Right lobe of liver (tissue), 6 donors: Measurements from ENCODE around the gene RELCH. TPM values are rescaled to one million over a fixed set of nuclear protein-coding genes. Genes with fewer than 3 reads are reported as not detected.
A peak's percentile ranks its signal among the peaks of the same experiment; 100 is the strongest.

Experiments
- ATAC-seq, 4 donors: fragments of 200-7000 bp; cut with Tn5 transposase; one replicate each; pipeline ENCODE4 v1.9.1; 2020; ENCODE audit warnings: mild to moderate bottlenecking in 4 of 4, moderate library complexity in 4 of 4
- DNase-seq, 3 donors: peaks; one replicate each; pipeline ENCODE4 v3.0.0-alpha.2; 2020
- H3K27ac ChIP-seq, 3 donors: fragments of 200-600 bp; one replicate each; pipeline ENCODE4 v1.8.0; 2022
- H3K27me3 ChIP-seq, 2 donors: fragments of 200-600 bp; one replicate each; pipeline ENCODE4 v1.8.0; 2022
- H3K36me3 ChIP-seq, 4 donors: fragments of 200-600 bp; sonication (generic) in 1 of 4; one replicate each; pipeline versions ENCODE4 v1.5.1 to v1.8.0; 2017 to 2022; ENCODE audit warnings: control low read depth in 1 of 4
- H3K4me1 ChIP-seq, 4 donors: fragments of 200-600 bp; sonication (generic) in 1 of 4; one replicate each; pipeline versions ENCODE4 v1.5.1 to v1.8.0; 2017 to 2022; ENCODE audit warnings: control low read depth in 1 of 4
- H3K4me3 ChIP-seq, 3 donors: fragments of 200-600 bp; one replicate each; pipeline ENCODE4 v1.8.0; 2022
- H3K9me3 ChIP-seq, 4 donors: fragments of 200-600 bp; sonication (generic) in 1 of 4; one replicate each; pipeline versions ENCODE4 v1.5.1 to v1.8.0; 2017 to 2022; ENCODE audit warnings: control low read depth in 1 of 4
- CTCF ChIP-seq, 4 donors: fragments of 200-600 bp in 3 of 4; fragments of 450-650 bp in 1 of 4; IDR thresholded peaks; one replicate each; pipeline versions ENCODE4 v1.5.1 to v1.8.0; 2016 to 2022; ENCODE audit warnings: antibody characterized with exemption in 4 of 4, mild to moderate bottlenecking in 2 of 4
- POLR2A ChIP-seq: fragments of 450-650 bp; IDR thresholded peaks from one replicate; pipeline ENCODE4 v1.6.1; 2017; ENCODE audit warnings: antibody characterized with exemption, mild to moderate bottlenecking
- WGBS: methylation state at CpG from one replicate; pipeline ENCODE4 v1.1.6; 2018; ENCODE audit warnings: low coverage, low lambda C conversion rate; ENCODE audit not compliant: insufficient coverage; ENCODE audit errors: missing lambda C conversion rate; 5-methylcytosine and 5-hydroxymethylcytosine counted together
- intact Hi-C, 2 donors: fragments of 100-400 bp; cut with DNase I; formaldehyde crosslinking; loops; one replicate each; pipeline versions ENCODE4 v1.11.2 to v1.14.1; 2022
- total RNA-seq, 6 experiments: library from RNA; depleted of rRNA in 2 of 6; stranded (reverse); fragments of >200 nt in 2 of 6; fragmentation: NEBNext Ultra II Directional in 3 of 6; extraction: Animal tissue kit (Norgen Biotek cat#: 25700) in 3 of 6; gene quantifications; one replicate each; pipeline versions ENCODE4 v1.1.0 to v1.2.4, GENCODE V29; 2016 to 2023
- donor health status: DM: no; HTN: yes; CAD: no.
- donor health status: DM: no; HTN: no; CAD: no.
- donor health status: DM: no; HTN: no; CAD: no.
- donor health status: DM: no; HTN: yes; CAD: no.
- donor health status: DM: no; HTN: yes; CAD: no.

Gene RELCH
- total RNA-seq, 6 experiments from 2014 or later: 9.7 to 16.7 (median 11.5) TPM

- TF ChIP-seq POLR2A (no peak), CTCF (IDR thresholded peaks at IDR 0.05) (no peak)
- H3K9me3 ChIP-seq: no peaks in the 10 kb centered on the region
- no peaks in the 10 kb centered on the region for H3K36me3 ChIP-seq
- H3K27me3 ChIP-seq: peaks cover 0 to 1% of the 10 kb centered on the region in 2 donors
- DNase-seq (no peak), ATAC-seq (peak in 1 of 4 donors; percentile 7)
- H3K4me3 ChIP-seq: no peak overlapping the region
- intact Hi-C loops: no loop called here
- no peak overlapping the region for H3K27ac ChIP-seq
- 41% methylated on average over 3 of the region's 3 CpGs for WGBS
- H3K4me1 ChIP-seq: no peaks in the 10 kb centered on the region
Measured at GRCh38 chr18:62332431-62332830, 145.4 kb downstream of the RELCH start.

GRCh38 chr18:62332964-62333695 is 146.1 kb downstream of the RELCH start:
- Histone ChIP-seq H3K4me1 (no peaks in the 10 kb centered on the region), H3K27ac (no peak overlapping the region), H3K4me3 (no peak overlapping the region), H3K36me3 (no peaks in the 10 kb centered on the region), H3K9me3 (no peaks in the 10 kb centered on the region), H3K27me3 (no peaks in the 10 kb centered on the region)
- DNase-seq (no peak), ATAC-seq (no peak)
- 78% methylated on average over 4 of the region's 13 CpGs for WGBS
- no peak for TF ChIP-seq CTCF (IDR thresholded peaks at IDR 0.05)
- TF ChIP-seq POLR2A: no peak
- intact Hi-C loops: no loop called here

GRCh38 chr18:62334120-62334519 is 147.1 kb downstream of the RELCH start:
- no peak for DNase-seq
- TF ChIP-seq POLR2A: no peak
- no peak for TF ChIP-seq CTCF (IDR thresholded peaks at IDR 0.05)
- H3K27me3 ChIP-seq: no peaks in the 10 kb centered on the region
- H3K9me3 ChIP-seq: no peaks in the 10 kb centered on the region
- no peaks in the 10 kb centered on the region for H3K36me3 ChIP-seq
- H3K4me1 ChIP-seq: no peaks in the 10 kb centered on the region
- H3K27ac ChIP-seq: no peak overlapping the region
- no peak overlapping the region for H3K4me3 ChIP-seq
- no CpG with 5 or more reads among the region's 8 CpGs for WGBS
- intact Hi-C loops: no loop called here
- ATAC-seq: no peak

GRCh38 chr18:62335494-62335893 is 148.4 kb downstream of the RELCH start:
- no peak for TF ChIP-seq CTCF (IDR thresholded peaks at IDR 0.05)
- TF ChIP-seq POLR2A: no peak
- H3K27me3 ChIP-seq: no peaks in the 10 kb centered on the region
- H3K4me3 ChIP-seq: no peak overlapping the region
- 83% methylated on average over 5 of the region's 5 CpGs for WGBS
- no peaks in the 10 kb centered on the region for H3K4me1 ChIP-seq
- intact Hi-C loops: no loop called here
- ATAC-seq (no peak), DNase-seq (no peak)
- no peak overlapping the region for H3K27ac ChIP-seq
- H3K9me3 ChIP-seq: no peaks in the 10 kb centered on the region
- no peaks in the 10 kb centered on the region for H3K36me3 ChIP-seq
